SU-DHL-6 (cell line): ENCODE data around the gene NUBPL.

ENCODE experiments used
- H2AFZ ChIP-seq: fragments of 200-600 bp; sonication (generic); 2 replicates; pipeline ENCODE4 v1.6.1; 2014; ENCODE audit warnings: low read depth, mild to moderate bottlenecking, moderate library complexity, mixed read lengths, antibody characterized with exemption, low read length; ENCODE audit not compliant: severe bottlenecking
- H3F3A ChIP-seq: fragments of 200-600 bp; shearing (Covaris generic); 2 replicates; pipeline ENCODE4 v1.6.0; 2016; ENCODE audit warnings: antibody characterized with exemption, mild to moderate bottlenecking; ENCODE audit not compliant: insufficient read depth
- H3K27ac ChIP-seq: fragments of 200-600 bp; sonication (generic); 2 replicates; pipeline ENCODE4 v1.5.1; 2016; ENCODE audit warnings: low read depth, mild to moderate bottlenecking, low read length, moderate library complexity, mixed read lengths
- H3K27me3 ChIP-seq: fragments of 200-600 bp; sonication (generic), shearing (Covaris generic); 2 replicates; pipeline ENCODE4 v1.6.0; 2014; ENCODE audit warnings: mild to moderate bottlenecking, low read length
- H3K36me3 ChIP-seq: fragments of 200-600 bp; sonication (generic); 2 replicates; pipeline ENCODE4 v1.6.1; 2014; ENCODE audit warnings: mild to moderate bottlenecking, low read length, mixed read lengths
- H3K4me2 ChIP-seq: fragments of 300-600, 200-600 bp; shearing (Covaris generic), sonication (generic); 2 replicates; pipeline ENCODE4 v1.6.0; 2014; ENCODE audit warnings: low read length, low read depth, mild to moderate bottlenecking; ENCODE audit not compliant: poor library complexity, severe bottlenecking
- H3K4me3 ChIP-seq: fragments of 200-600 bp; sonication (generic); 2 replicates; pipeline ENCODE4 v1.5.1; 2014; ENCODE audit warnings: antibody characterized with exemption, low read length, mild to moderate bottlenecking, mixed read lengths; ENCODE audit not compliant: insufficient read depth, poor library complexity, severe bottlenecking
- H3K79me2 ChIP-seq: fragments of 200-600 bp; sonication (generic); 2 replicates; pipeline ENCODE4 v1.6.1; 2014; ENCODE audit warnings: mild to moderate bottlenecking, low read length, moderate library complexity; ENCODE audit not compliant: insufficient read depth
- H3K9ac ChIP-seq: fragments of 200-600 bp; sonication (generic); 2 replicates; pipeline ENCODE4 v1.7.0; 2014; ENCODE audit warnings: mild to moderate bottlenecking, low read length
- H3K9me2 ChIP-seq: fragments of 200-600 bp; sonication (generic); replicated peaks from 2 replicates; pipeline ENCODE4 v1.6.1; 2014; ENCODE audit warnings: low read length; ENCODE audit not compliant: insufficient read depth
- H3K9me3 ChIP-seq: fragments of 200-600 bp; sonication (generic); 2 replicates; pipeline ENCODE4 v1.6.1; 2014; ENCODE audit warnings: low read length, mixed read lengths; ENCODE audit not compliant: insufficient read depth
- H4K20me1 ChIP-seq: fragments of 200-600 bp; sonication (generic); 2 replicates; pipeline ENCODE4 v1.6.1; 2014; ENCODE audit warnings: low read depth, mild to moderate bottlenecking, antibody characterized with exemption, low read length, moderate library complexity, mixed read lengths
- EZH2phosphoT487 ChIP-seq: fragments of 200-600 bp; sonication (generic), shearing (Covaris generic); conservative IDR thresholded peaks from 2 replicates; pipeline ENCODE4 v1.6.1; 2018; ENCODE audit warnings: mild to moderate bottlenecking, antibody characterized with exemption, low read length, moderate library complexity, mixed read lengths
- TF ChIP-seq, protein P1 (sequence below): fragments of 200-600 bp; sonication (generic); IDR thresholded peaks from one replicate; pipeline ENCODE4 v1.5.1; 2017; ENCODE audit warnings: antibody characterized with exemption, mild to moderate bottlenecking, low read length, moderate library complexity; ENCODE audit not compliant: insufficient read depth, poor library complexity, severe bottlenecking

The NUBPL gene

GRCh38 chr14:31568671-31569070 lies 7.5 kb downstream of the NUBPL start:
- TF ChIP-seq, protein P1, sequence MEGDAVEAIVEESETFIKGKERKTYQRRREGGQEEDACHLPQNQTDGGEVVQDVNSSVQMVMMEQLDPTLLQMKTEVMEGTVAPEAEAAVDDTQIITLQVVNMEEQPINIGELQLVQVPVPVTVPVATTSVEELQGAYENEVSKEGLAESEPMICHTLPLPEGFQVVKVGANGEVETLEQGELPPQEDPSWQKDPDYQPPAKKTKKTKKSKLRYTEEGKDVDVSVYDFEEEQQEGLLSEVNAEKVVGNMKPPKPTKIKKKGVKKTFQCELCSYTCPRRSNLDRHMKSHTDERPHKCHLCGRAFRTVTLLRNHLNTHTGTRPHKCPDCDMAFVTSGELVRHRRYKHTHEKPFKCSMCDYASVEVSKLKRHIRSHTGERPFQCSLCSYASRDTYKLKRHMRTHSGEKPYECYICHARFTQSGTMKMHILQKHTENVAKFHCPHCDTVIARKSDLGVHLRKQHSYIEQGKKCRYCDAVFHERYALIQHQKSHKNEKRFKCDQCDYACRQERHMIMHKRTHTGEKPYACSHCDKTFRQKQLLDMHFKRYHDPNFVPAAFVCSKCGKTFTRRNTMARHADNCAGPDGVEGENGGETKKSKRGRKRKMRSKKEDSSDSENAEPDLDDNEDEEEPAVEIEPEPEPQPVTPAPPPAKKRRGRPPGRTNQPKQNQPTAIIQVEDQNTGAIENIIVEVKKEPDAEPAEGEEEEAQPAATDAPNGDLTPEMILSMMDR: no peak
- TF ChIP-seq EZH2phosphoT487: no peak
- Histone ChIP-seq H3K9me3 (no peaks in the 10 kb centered on the region), H3K27me3 (no peaks in the 10 kb centered on the region), H3F3A (no peaks in the 10 kb centered on the region), H3K9ac (no peak overlapping the region), H3K9me2 (no peaks in the 10 kb centered on the region), H4K20me1 (no peaks in the 10 kb centered on the region), H3K79me2 (no peaks in the 10 kb centered on the region), H3K4me2 (no peak overlapping the region), H3K36me3 (0 out of 2 replicates have a peak, but pooled peaks cover 2% of the 10 kb centered on the region), H3K4me3 (no peak overlapping the region), H3K27ac (no peak overlapping the region), H2AFZ (no peak overlapping the region)

DNA sequence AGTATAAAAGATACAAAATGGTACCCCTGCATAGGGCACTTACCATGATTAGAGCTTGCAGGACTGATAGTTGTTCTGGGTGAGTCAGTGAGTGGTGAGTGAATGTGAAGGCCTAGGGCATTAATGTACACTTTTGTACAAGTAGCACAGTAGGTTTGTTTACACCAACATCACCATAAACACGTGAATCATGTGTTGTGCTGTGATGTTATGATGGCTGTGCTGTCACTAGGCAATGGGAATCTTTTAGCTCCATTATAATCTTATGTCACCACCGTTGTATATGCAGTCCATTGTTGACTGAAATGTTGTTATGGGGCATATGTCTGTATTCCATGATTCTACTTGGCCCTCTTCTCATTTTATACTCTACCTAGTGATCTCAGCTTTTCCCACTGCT lies 11.8 kb downstream of the NUBPL start:
- Histone ChIP-seq H3K27me3 (no peaks in the 10 kb centered on the region), H3K4me3 (no peak overlapping the region), H3K36me3 (no peaks in the 10 kb centered on the region), H2AFZ (no peak overlapping the region), H3K9me2 (no peaks in the 10 kb centered on the region), H3K79me2 (no peaks in the 10 kb centered on the region), H4K20me1 (no peaks in the 10 kb centered on the region), H3K4me2 (no peak overlapping the region), H3K27ac (no peak overlapping the region), H3K9ac (no peak overlapping the region), H3F3A (no peaks in the 10 kb centered on the region), H3K9me3 (no peaks in the 10 kb centered on the region)
- TF ChIP-seq EZH2phosphoT487: no peak
- TF ChIP-seq, protein P1: no peak

DNA sequence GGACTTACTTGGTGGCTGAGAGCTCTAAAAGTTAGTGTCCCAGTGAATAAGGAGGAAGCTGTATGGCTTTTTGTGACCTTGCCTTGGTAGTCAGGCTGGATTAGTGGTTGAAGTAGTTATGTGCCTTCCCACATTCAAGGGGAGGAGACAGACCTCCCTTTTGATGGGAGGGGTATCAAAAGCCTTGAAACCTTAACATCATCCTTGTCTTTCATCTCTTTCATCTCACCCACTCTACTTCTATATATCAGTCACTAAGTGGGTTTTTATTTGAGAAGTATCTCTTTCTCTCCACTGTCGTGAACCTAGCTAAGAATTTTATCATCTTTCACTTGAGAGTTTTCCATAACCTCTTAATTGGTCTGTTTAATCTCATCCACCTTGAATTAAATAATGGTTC lies 15.7 kb downstream of the NUBPL start:
- no peaks in the 10 kb centered on the region for H3F3A ChIP-seq
- no peak overlapping the region for H3K4me2 ChIP-seq
- no peaks in the 10 kb centered on the region for H4K20me1 ChIP-seq
- no peak overlapping the region for H3K9ac ChIP-seq
- no peaks in the 10 kb centered on the region for H3K9me2 ChIP-seq
- no peaks in the 10 kb centered on the region for H3K36me3 ChIP-seq
- H3K27me3 ChIP-seq: no peaks in the 10 kb centered on the region
- no peak for TF ChIP-seq EZH2phosphoT487
- TF ChIP-seq, protein P1: no peak
- H3K9me3 ChIP-seq: no peaks in the 10 kb centered on the region
- H3K4me3 ChIP-seq: no peak overlapping the region
- no peak overlapping the region for H3K27ac ChIP-seq
- no peaks in the 10 kb centered on the region for H3K79me2 ChIP-seq
- H2AFZ ChIP-seq: no peak overlapping the region
